Mesodermal cell (in vitro differentiated cells): ENCODE results near the gene CORO7.

Source experiments
- H3K27ac ChIP-seq: 2 replicates; pipeline ENCODE4 v1.7.0; 2013; ENCODE audit warnings: mild to moderate bottlenecking, low read depth, low read length, moderate library complexity; ENCODE audit not compliant: severe bottlenecking
- H3K36me3 ChIP-seq: 2 replicates; pipeline ENCODE4 v1.7.1; 2013; ENCODE audit warnings: mild to moderate bottlenecking, low read length, moderate library complexity; ENCODE audit not compliant: control insufficient read depth, insufficient read depth
- H3K4me1 ChIP-seq: one replicate; pipeline ENCODE4 v1.7.1; 2013; ENCODE audit warnings: mild to moderate bottlenecking, low read length; ENCODE audit not compliant: insufficient read depth, control insufficient read depth, poor library complexity, severe bottlenecking
- H3K4me3 ChIP-seq: 2 replicates; pipeline ENCODE4 v1.7.0; 2013; ENCODE audit warnings: low read length, control low read depth, mild to moderate bottlenecking; ENCODE audit not compliant: insufficient read depth, poor library complexity, severe bottlenecking; ENCODE audit errors: extremely low read depth
- H3K9me3 ChIP-seq: 2 replicates; pipeline ENCODE4 v1.7.1; 2013; ENCODE audit warnings: mild to moderate bottlenecking, low read length, moderate library complexity; ENCODE audit not compliant: control insufficient read depth
- WGBS, 2 experiments: methylation state at CpG; one replicate each; pipeline ENCODE4 v1.1.5; 2013; ENCODE audit warnings: missing lambda C conversion rate in 2 of 2; ENCODE audit not compliant: insufficient coverage in 2 of 2; 5-methylcytosine and 5-hydroxymethylcytosine counted together

Gene CORO7

DNA sequence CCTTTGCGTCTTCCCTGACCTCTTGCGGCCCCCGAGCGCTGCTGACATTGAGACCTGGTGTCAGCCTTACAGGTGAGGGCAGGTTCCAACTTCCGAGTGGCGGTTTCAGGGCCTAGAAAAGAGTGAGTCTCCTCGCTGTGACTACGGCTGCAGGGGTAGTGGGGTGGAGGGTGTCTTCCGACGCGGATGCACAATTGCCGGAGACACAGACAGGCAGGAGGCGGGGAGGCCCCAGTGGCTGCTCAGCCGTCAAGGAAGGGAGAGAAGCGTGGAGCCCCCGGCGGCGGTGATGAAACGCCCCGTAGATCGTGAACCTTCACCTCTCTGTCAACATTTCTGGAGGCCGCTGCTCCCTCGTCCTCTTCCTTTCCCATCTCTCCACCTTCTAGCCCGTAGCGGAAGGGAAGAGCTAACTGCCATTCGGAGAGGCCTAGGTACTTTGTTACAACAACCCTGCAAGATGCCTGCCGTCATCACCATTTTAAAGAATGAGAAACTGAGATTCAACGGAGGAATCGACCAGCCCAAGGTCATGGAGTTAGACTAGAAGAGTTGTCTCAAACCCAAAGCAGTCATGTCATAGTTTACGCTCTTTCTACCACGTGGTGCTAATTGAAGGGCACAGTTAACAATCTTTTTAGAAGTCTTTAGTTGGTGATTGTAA lies 9.8 kb upstream of the CORO7 start:
- Histone ChIP-seq H3K9me3 (no peaks in the 10 kb centered on the region), H3K4me1 (peaks cover 14% of the 10 kb centered on the region), H3K27ac (peak overlapping the region; percentile 89), H3K36me3 (peaks cover 21% of the 10 kb centered on the region), H3K4me3 (peak overlapping the region; percentile 97)
- 1 to 4% methylated on average over 18 to 22 of the region's 31 CpGs for WGBS, 2 experiments

DNA sequence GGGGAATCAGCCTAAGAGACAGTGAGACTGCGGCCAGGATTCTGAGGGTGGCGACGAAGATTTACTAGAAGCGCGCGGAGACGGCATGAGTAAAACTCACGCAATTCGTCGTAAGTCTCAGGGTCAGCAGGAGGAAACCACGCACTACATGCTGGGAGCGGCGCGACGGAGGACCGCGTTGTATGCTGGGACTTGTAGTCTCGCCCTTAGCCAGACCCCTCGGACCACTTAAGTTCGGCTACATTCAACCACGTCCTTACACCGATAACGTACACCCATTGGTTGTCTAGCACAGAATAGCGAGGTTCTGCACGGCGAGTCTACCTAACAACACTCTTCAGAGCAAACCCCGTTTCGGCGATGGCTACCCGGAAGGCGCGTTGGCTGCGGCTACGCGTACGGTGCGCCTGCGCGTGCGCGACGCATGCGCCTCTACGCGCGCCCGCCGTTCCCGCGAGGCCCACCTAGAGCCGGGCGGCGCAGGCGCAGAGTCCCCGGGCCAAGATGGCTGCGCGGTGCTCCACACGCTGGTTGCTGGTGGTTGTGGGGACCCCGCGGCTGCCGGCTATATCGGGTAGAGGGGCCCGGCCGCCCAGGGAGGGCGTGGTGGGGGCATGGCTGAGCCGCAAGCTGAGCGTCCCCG lies 9.1 kb upstream of the CORO7 start, which contains the start of gene DNAJA3:
TSS of gene DNAJA3 (plus strand) at position 491 of the 643 bp plus-strand sequence. CDS start at position 505, 14 bp downstream.
- peaks cover 18% of the 10 kb centered on the region for H3K36me3 ChIP-seq
- H3K4me3 ChIP-seq: peak within 1 kb of the TSS; percentile 97
- peaks cover 14% of the 10 kb centered on the region for H3K4me1 ChIP-seq
- H3K27ac ChIP-seq: peak within 1 kb of the TSS; percentile 89
- WGBS, 2 experiments: 0 to 1% methylated on average over 56 to 62 of the region's 68 CpGs
- no peaks in the 10 kb centered on the region for H3K9me3 ChIP-seq

- no peaks in the 10 kb centered on the region for H3K9me3 ChIP-seq
- no peak overlapping the region for H3K4me3 ChIP-seq
- H3K27ac ChIP-seq: no peak overlapping the region
- 93 to 94% methylated on average over 4 of the region's 8 CpGs for WGBS, 2 experiments
- H3K4me1 ChIP-seq: peaks cover 3% of the 10 kb centered on the region
- no peaks in the 10 kb centered on the region for H3K36me3 ChIP-seq
Observed at GRCh38 chr16:4420505-4421105, 4.2 kb upstream of the CORO7 start.

- H3K9me3 ChIP-seq: no peaks in the 10 kb centered on the region
- 73 to 77% methylated on average over 7 of the region's 7 CpGs for whole genome bisulfite sequencing, 2 experiments
Observed at GRCh38 chr16:4419402-4419959, 3.1 kb upstream of the CORO7 start.

GRCh38 chr16:4415538-4416199 lies 727 bp downstream of the CORO7 start:
- Histone ChIP-seq H3K27ac (no peak overlapping the region), H3K4me3 (peak overlapping the region; percentile 85), H3K4me1 (no peaks in the 10 kb centered on the region), H3K9me3 (no peaks in the 10 kb centered on the region), H3K36me3 (peaks cover 17% of the 10 kb centered on the region)
- 7 to 8% methylated on average over 39 to 41 of the region's 44 CpGs for WGBS, 2 experiments

More at GRCh38 chr16:4419402-4419959, 3.1 kb upstream of the CORO7 start:
- H3K27ac ChIP-seq: no peak overlapping the region
- H3K4me1 ChIP-seq: peaks cover under 1% of the 10 kb centered on the region
- H3K36me3 ChIP-seq: no peaks in the 10 kb centered on the region
- H3K4me3 ChIP-seq: no peak overlapping the region

GRCh38 chr16:4414187-4414917 lies 2.0 kb downstream of the CORO7 start:
- H3K9me3 ChIP-seq: no peaks in the 10 kb centered on the region
- H3K36me3 ChIP-seq: peaks cover 18% of the 10 kb centered on the region
- no peaks in the 10 kb centered on the region for H3K4me1 ChIP-seq
- WGBS, 2 experiments: 88 to 100% methylated on average over 5 to 7 of the region's 7 CpGs
- H3K27ac ChIP-seq: no peak overlapping the region
- H3K4me3 ChIP-seq: no peak overlapping the region

GRCh38 chr16:4412854-4413253 lies 3.5 kb downstream of the CORO7 start:
- Histone ChIP-seq H3K4me1 (no peaks in the 10 kb centered on the region), H3K4me3 (no peak overlapping the region), H3K36me3 (peaks cover 23% of the 10 kb centered on the region), H3K9me3 (no peaks in the 10 kb centered on the region), H3K27ac (no peak overlapping the region)
- WGBS, 2 experiments: 83 to 88% methylated on average over 3 to 4 of the region's 4 CpGs

- Histone ChIP-seq H3K4me1 (no peaks in the 10 kb centered on the region), H3K9me3 (no peaks in the 10 kb centered on the region), H3K36me3 (peaks cover 30% of the 10 kb centered on the region), H3K27ac (no peak overlapping the region), H3K4me3 (no peak overlapping the region)
- 97% methylated on average over 7 to 8 of the region's 8 CpGs for WGBS, 2 experiments
Observed at GRCh38 chr16:4412159-4412558, 4.2 kb downstream of the CORO7 start.

GRCh38 chr16:4411684-4412083 lies 4.7 kb downstream of the CORO7 start:
- WGBS, 2 experiments: 91 to 92% methylated on average over 14 to 16 of the region's 16 CpGs
- no peaks in the 10 kb centered on the region for H3K4me1 ChIP-seq
- H3K36me3 ChIP-seq: peaks cover 33% of the 10 kb centered on the region
- H3K27ac ChIP-seq: no peak overlapping the region
- no peak overlapping the region for H3K4me3 ChIP-seq
- no peaks in the 10 kb centered on the region for H3K9me3 ChIP-seq
